Immature natural killer cell (primary cell): ENCODE results near the gene TPRG1. TPM values are rescaled to one million over a fixed set of nuclear protein-coding genes. Genes with fewer than 3 reads are reported as not detected.
A peak's percentile ranks its signal among the peaks of the same experiment; 100 is the strongest.

ENCODE experiments used
- DNase-seq, 3 donors: peaks; one replicate each; pipeline ENCODE4 v3.0.0; 2022; ENCODE audit warnings: mixed read lengths in 1 of 3
- H3K27ac Mint-ChIP-seq, 6 donors: one replicate each; pipeline ENCODE4 v1.8.0; 2020; ENCODE audit warnings: mixed read lengths in 6 of 6, mild to moderate bottlenecking in 5 of 6, inconsistent platforms in 4 of 6, moderate library complexity in 3 of 6
- H3K27me3 Mint-ChIP-seq, 3 donors: one replicate each; pipeline ENCODE4 v1.8.0; 2020 to 2021; ENCODE audit warnings: low read depth in 3 of 3, mild to moderate bottlenecking in 3 of 3, mixed read lengths in 3 of 3, moderate library complexity in 3 of 3, inconsistent platforms in 1 of 3
- H3K36me3 Mint-ChIP-seq, 3 donors: one replicate each; pipeline ENCODE4 v1.8.0; 2020; ENCODE audit warnings: mixed read lengths in 3 of 3, inconsistent platforms in 2 of 3, mild to moderate bottlenecking in 2 of 3
- H3K4me1 Mint-ChIP-seq, 2 donors: one replicate each; pipeline ENCODE4 v1.8.0; 2020; ENCODE audit warnings: inconsistent platforms in 2 of 2, mild to moderate bottlenecking in 2 of 2, mixed read lengths in 2 of 2, moderate library complexity in 1 of 2
- H3K4me3 Mint-ChIP-seq, 5 donors: one replicate each; pipeline ENCODE4 v1.8.0; 2020; ENCODE audit warnings: mild to moderate bottlenecking in 5 of 5, mixed read lengths in 5 of 5, inconsistent platforms in 3 of 5, moderate library complexity in 3 of 5
- H3K9me3 Mint-ChIP-seq, 6 donors: one replicate each; pipeline ENCODE4 v1.8.0; 2020; ENCODE audit warnings: mild to moderate bottlenecking in 6 of 6, mixed read lengths in 6 of 6, inconsistent platforms in 4 of 6, moderate library complexity in 3 of 6
- polyA plus RNA-seq, 3 donors: library from polyadenylated mRNA; unstranded; fragments of 300-500 nt; fragmentation: Illumina TruSeq; gene quantifications; one replicate each; pipeline ENCODE4 v1.2.3, GENCODE V29; 2021

TPRG1 gene
- polyA plus RNA-seq, 3 donors from 2014 or later, result 0.38 to 6.0 TPM; not detected in 1

DNA sequence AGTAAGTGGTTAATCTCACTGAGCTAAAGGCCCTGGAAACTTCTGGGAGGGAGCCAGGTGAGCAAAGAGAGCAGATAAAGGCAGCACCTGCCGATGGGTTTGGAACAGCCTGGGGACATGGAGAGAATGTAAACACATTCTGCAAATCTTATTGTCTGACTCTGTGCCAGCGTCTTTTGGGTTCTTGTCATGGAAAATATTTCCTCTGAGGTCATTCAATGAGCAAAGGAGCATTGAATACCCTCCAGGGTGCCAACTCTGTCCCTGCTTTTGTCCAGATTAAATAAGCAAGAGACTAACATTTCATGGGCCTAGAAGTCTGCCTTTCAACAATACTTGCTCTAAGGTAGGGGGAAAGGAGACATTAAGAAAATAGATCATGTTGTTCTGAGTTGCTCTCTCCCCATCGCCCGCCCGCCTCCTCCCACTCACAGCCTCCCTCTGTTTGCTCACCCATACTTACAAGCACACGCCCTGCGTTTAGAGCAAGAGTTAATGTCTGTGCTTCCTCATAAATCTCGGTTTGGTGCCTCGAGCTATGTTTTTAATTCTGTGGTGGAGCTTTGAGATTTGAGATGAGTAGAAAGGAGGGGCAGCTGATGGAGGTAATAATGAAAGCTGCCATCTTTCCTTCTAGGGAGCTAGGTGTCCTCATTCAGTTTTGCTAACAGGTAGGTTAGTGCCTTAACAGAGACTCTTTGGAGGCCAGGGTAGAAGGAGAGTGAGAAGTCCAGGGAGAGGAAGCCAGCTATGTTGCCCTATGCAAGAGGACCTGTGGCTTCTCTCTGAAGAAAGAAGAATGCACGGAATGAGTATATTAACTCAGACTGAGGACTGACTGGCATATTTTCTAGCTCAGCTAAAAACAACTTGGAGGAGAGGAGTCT lies 132.9 kb downstream of the TPRG1 start:
- peaks cover 0 to 4% (median 4%) of the 10 kb centered on the region in 3 donors for H3K36me3 Mint-ChIP-seq
- H3K9me3 Mint-ChIP-seq, result no peaks in the 10 kb centered on the region
- peaks cover 0 to 2% (median 1%) of the 10 kb centered on the region in 3 donors for H3K27me3 Mint-ChIP-seq
- no peaks in the 10 kb centered on the region for H3K4me1 Mint-ChIP-seq
- H3K27ac Mint-ChIP-seq, result no peak overlapping the region
- DNase-seq, result no peak
- H3K4me3 Mint-ChIP-seq, result no peak overlapping the region

DNA sequence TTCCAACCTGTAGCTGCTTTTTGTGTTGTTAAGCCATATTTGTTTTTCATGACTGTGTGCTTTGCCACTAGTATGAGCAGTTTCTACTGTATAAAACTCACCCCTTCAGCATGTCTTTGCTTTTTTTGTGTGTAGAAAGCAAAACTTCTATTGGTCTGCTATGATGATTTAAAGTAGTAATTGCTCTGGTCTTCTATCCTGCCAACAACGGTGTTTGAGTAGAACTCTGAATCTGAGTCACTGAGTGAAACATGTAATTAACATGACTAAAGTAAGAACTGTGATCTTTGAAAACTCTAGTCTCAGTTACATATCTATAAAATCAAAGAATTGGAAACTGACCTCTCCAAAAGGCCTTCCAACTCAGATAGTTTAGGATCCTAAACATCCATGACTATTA lies 133.6 kb downstream of the TPRG1 start:
- H3K27me3 Mint-ChIP-seq, result peaks cover 0 to 2% (median 1%) of the 10 kb centered on the region in 3 donors
- no peaks in the 10 kb centered on the region for H3K4me1 Mint-ChIP-seq
- no peak overlapping the region for H3K27ac Mint-ChIP-seq
- DNase-seq, result no peak
- peaks cover 0 to 4% (median 4%) of the 10 kb centered on the region in 3 donors for H3K36me3 Mint-ChIP-seq
- no peak overlapping the region for H3K4me3 Mint-ChIP-seq
- no peaks in the 10 kb centered on the region for H3K9me3 Mint-ChIP-seq

DNA sequence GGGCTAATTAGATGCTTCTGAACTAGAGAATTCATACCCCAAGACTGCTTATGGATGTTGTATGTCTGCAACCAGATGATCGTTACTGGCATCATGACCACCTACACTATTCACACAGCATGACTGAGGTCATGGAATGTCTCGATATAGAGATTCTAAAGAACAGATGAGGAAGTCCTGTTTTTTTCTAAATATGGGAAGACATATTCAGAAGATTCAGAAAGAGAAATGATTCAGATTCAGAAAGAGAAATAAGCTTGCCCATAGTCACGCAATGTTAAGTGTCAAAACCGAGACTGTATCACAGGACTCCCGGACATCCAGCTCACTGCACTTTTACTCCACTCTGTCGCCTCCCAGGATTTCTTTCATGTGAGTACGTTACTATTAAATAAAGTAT lies 136.2 kb downstream of the TPRG1 start:
- H3K4me3 Mint-ChIP-seq, result no peak overlapping the region
- no peak overlapping the region for H3K27ac Mint-ChIP-seq
- peaks cover 0 to 3% (median 3%) of the 10 kb centered on the region in 3 donors for H3K27me3 Mint-ChIP-seq
- peaks cover 0 to 4% (median 0%) of the 10 kb centered on the region in 3 donors for H3K36me3 Mint-ChIP-seq
- DNase-seq, result no peak
- no peaks in the 10 kb centered on the region for H3K9me3 Mint-ChIP-seq
- H3K4me1 Mint-ChIP-seq, result no peaks in the 10 kb centered on the region

DNA sequence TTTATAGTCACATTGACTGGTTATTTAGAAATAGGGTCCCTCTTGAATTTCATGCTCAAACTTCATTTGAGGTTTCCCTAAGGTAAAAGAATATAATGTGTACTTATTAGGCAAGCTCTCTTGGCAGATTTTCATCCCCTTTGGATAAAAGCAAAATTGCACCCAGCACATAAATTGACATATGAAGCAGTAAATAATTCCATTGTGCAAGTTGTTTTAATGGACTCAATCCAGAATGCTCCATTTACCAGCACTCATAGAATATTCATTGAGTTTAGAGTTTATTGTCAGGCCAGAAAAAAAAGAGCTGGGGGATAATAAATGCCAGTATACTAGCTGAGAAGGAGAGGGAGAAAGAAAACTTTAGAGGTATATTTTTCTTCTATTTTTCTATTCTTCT lies 136.8 kb downstream of the TPRG1 start:
- H3K36me3 Mint-ChIP-seq, result peaks cover 0 to 4% (median 0%) of the 10 kb centered on the region in 3 donors
- no peaks in the 10 kb centered on the region for H3K4me1 Mint-ChIP-seq
- no peak for DNase-seq
- H3K27ac Mint-ChIP-seq, result no peak overlapping the region
- H3K9me3 Mint-ChIP-seq, result no peaks in the 10 kb centered on the region
- no peak overlapping the region for H3K4me3 Mint-ChIP-seq
- peaks cover 0 to 3% (median 3%) of the 10 kb centered on the region in 3 donors for H3K27me3 Mint-ChIP-seq

DNA sequence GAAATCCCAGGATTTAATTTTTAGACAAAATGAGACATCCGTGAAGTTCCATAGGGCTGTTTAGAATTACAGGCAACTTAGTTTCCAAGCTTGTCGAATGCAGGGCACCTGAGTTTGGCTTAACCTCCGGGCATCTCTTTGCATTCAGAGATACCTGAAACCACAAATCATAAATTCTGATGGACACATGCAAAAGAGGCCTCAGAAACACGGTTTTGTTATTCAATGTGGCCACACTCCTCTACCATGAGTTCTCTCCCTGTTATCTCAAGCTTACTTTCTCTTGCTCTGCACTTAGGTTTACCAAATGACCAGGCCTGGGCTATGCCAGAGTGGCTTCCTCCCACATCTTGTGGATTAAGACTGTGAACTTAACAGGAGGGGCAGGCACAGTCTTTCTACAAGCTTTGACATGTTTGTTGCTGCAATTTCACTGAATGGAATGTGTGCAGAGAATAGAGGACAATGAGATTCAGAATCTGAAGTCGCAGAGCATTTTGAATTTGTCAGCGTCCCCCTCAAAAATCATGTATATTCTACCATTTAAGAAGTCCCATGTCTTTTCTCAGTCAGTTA lies 137.7 kb downstream of the TPRG1 start:
- H3K36me3 Mint-ChIP-seq, result no peaks in the 10 kb centered on the region
- H3K4me1 Mint-ChIP-seq, result no peaks in the 10 kb centered on the region
- peaks cover 0 to 3% (median 3%) of the 10 kb centered on the region in 3 donors for H3K27me3 Mint-ChIP-seq
- H3K9me3 Mint-ChIP-seq, result peaks cover 0 to 4% (median 0%) of the 10 kb centered on the region in 6 donors
- no peak for DNase-seq
- H3K27ac Mint-ChIP-seq, result no peak overlapping the region
- no peak overlapping the region for H3K4me3 Mint-ChIP-seq

DNA sequence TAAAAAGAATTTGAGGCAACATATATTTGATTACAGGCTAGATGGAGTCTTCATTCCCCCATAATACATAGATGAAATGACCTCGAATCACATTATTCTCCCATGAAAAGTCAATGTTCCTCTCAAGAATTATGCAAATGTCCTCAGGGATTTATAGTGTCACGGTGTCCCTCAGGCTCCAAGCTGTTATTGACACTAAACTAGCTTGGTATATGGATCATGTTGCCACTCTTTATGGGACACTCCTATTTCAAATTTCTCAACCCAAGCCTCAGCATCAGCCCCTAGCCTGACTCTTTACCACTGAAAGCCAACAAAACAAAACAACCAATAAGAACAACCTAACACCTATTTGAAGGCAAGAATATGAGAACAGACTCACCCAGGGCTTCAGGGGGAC lies 139.8 kb downstream of the TPRG1 start:
- Mint-ChIP-seq H3K4me1 (no peaks in the 10 kb centered on the region), H3K27me3 (peaks cover 0 to 3% (median 3%) of the 10 kb centered on the region in 3 donors), H3K9me3 (peaks cover 0 to 4% (median 0%) of the 10 kb centered on the region in 6 donors), H3K4me3 (no peak overlapping the region), H3K36me3 (no peaks in the 10 kb centered on the region), H3K27ac (no peak overlapping the region)
- no peak for DNase-seq

DNA sequence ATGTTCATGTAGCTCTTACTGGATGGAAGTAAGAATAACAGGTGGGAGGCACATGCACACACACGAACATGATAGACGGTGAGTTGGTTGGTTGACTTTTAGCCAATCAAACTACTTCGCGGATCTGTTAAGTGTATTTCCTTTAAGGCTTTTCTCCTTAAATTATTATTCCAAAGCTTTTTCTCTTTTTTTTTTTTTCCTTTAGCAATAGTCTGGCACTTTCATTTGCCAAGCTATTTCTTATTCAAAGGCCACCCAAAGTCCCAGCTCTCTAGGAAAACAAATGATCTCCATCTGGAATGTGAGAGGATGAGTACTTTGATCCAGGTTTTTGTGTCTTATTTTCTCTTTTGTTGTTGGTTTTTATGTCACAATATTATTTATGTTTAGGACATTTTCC lies 141.1 kb downstream of the TPRG1 start:
- no peak overlapping the region for H3K4me3 Mint-ChIP-seq
- H3K36me3 Mint-ChIP-seq, result no peaks in the 10 kb centered on the region
- peaks cover 0 to 3% (median 2%) of the 10 kb centered on the region in 3 donors for H3K27me3 Mint-ChIP-seq
- no peak overlapping the region for H3K27ac Mint-ChIP-seq
- no peak for DNase-seq
- H3K9me3 Mint-ChIP-seq, result peaks cover 0 to 4% (median 0%) of the 10 kb centered on the region in 6 donors
- H3K4me1 Mint-ChIP-seq, result no peaks in the 10 kb centered on the region

DNA sequence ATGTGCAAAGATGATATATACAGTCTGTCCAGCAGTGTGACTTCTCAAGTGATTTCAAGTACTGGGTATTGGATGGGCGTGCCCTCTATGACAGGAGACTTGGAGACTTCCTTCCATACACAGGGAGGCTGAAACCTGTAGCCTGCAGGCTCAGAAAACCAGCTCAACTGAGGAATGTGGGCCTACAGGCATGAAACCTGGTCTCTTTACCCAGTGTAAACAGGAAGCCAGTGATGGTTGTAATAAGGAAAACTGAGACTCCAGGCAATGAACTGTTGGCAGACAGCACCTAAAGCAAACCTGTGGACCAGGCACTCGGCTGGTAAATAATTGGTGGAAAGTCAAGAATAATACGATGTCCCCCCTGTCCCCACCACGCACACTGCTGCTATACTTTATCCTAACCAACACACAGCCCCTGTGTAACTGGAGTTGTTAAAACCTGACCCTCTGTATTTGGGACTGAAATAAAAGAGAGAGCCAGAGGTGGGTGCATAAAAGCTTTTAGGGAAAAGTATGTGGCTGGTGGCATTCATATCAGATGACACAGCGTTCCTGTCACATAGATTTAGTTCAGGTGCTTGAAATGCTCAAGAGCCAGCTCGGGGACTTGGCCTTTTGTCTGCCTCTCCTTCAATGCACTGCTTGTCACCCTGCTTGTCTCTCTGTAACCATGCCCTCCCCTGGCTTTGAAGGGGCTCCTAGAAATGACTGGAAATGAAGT lies 144.7 kb downstream of the TPRG1 start:
- H3K27me3 Mint-ChIP-seq, result peaks cover 0 to 6% (median 1%) of the 10 kb centered on the region in 3 donors
- no peaks in the 10 kb centered on the region for H3K4me1 Mint-ChIP-seq
- H3K27ac Mint-ChIP-seq, result no peak overlapping the region
- no peak for DNase-seq
- no peak overlapping the region for H3K4me3 Mint-ChIP-seq
- peaks cover 0 to 4% (median 0%) of the 10 kb centered on the region in 6 donors for H3K9me3 Mint-ChIP-seq
- H3K36me3 Mint-ChIP-seq, result peaks cover 0 to 3% (median 0%) of the 10 kb centered on the region in 3 donors

DNA sequence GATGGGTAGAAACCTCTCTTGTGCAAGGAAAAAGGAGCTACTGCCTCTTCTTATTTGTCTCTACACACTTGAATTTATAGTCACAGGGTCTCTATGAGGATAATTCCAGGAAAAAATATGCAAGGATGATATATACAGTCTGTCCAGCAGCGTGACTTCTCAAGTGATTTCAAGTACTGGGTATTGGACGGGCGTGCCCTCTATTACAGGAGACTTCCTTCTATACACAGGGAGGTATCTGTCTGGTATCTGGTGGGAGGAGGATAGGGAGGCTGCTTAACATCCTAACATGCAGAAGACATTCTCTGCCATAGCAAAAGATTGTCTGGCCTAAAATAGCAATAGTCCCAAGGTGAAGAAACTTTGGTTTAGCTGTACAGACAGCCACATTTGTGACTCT lies 146.1 kb downstream of the TPRG1 start:
- Mint-ChIP-seq H3K36me3 (peaks cover 0 to 3% (median 0%) of the 10 kb centered on the region in 3 donors), H3K27me3 (peaks cover 0 to 3% (median 0%) of the 10 kb centered on the region in 3 donors), H3K27ac (no peak overlapping the region), H3K4me3 (no peak overlapping the region), H3K9me3 (peaks cover 0 to 4% (median 0%) of the 10 kb centered on the region in 6 donors), H3K4me1 (peaks cover 0 to 4% of the 10 kb centered on the region in 2 donors)
- no peak for DNase-seq

DNA sequence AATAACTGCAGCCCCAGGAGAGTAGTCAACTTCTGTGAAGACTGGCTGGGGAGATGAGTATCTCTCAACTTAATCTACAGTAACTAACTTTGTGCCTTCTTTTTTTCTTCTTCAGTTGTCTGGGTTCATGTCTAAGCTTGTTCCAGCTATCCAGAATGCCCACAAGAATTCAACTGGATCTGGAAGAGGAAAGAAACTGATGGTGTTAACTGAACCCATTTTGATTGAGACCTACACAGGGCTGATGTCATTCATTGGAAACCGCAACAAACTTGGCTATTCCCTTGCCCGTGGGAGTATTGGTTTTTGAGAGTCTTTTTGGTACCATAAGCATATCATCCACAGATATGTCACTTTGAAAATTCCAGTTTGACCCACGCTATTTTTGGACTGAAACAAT lies 148.7 kb downstream of the TPRG1 start:
- peaks cover 0 to 3% (median 3%) of the 10 kb centered on the region in 3 donors for H3K36me3 Mint-ChIP-seq

DNA sequence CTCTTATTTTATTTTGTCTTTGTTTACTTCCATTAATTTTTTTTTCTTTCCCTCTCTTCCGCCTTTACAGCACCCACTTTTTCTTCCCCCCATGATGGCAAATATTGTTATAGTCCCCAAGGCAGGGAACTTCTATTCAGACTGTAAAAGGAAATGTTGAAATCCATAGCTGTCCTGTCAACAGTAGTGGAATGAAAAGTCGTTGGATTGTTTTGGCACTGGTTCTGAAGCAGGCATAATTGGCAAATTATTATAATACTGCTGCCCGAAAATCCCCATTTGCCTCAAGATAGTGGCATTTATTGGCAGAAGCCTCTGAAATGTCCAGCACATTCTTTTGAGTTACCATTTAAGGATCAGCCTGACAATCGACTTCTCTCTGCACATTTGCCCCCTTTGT lies 150.6 kb downstream of the TPRG1 start:
- DNase-seq, result no peak
- peaks cover 29 to 33% of the 10 kb centered on the region in 2 donors for H3K4me1 Mint-ChIP-seq
- no peak overlapping the region for H3K4me3 Mint-ChIP-seq
- H3K27me3 Mint-ChIP-seq, result peaks cover 2 to 7% (median 3%) of the 10 kb centered on the region in 3 donors
- no peak overlapping the region for H3K27ac Mint-ChIP-seq
- H3K36me3 Mint-ChIP-seq, result peaks cover 0 to 3% (median 3%) of the 10 kb centered on the region in 3 donors
- H3K9me3 Mint-ChIP-seq, result no peaks in the 10 kb centered on the region

More for the DNA sequence above, 148.7 kb downstream of the TPRG1 start:
- H3K9me3 Mint-ChIP-seq, result no peaks in the 10 kb centered on the region
- H3K4me3 Mint-ChIP-seq, result no peak overlapping the region
- H3K27me3 Mint-ChIP-seq, result peaks cover 2 to 7% (median 3%) of the 10 kb centered on the region in 3 donors
- peaks cover 25 to 28% of the 10 kb centered on the region in 2 donors for H3K4me1 Mint-ChIP-seq
- no peak for DNase-seq
- H3K27ac Mint-ChIP-seq, result no peak overlapping the region

DNA sequence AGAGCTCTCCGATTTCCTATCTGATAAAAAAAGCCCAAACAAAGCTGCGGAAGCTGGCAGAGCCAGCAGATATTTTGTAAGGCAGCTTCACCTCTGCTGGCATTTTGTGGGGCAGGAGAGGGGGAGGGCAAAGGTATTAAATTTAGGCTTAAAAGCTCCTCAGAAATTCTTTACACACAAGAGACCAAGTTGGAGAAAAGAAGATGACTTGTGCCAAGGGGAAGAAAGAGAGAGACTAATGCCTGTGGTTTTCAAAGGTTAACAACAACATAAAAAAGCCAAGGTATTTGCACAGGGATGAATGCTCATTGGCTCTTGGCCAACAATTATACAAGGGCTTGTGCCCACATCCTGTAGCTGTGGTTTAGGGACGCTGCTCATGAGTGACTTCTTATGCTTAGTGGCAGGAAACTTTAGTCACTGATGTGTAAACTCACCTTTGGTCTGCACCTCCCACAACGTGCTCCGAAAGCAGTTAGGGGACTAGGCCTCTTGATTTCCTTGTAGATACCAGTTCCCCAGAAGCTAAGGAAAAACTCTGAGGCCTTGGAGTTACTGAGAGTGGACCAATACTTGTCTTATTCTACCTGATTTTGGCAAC lies 152.9 kb downstream of the TPRG1 start:
- peaks cover 29 to 33% of the 10 kb centered on the region in 2 donors for H3K4me1 Mint-ChIP-seq
- H3K36me3 Mint-ChIP-seq, result peaks cover 0 to 3% (median 3%) of the 10 kb centered on the region in 3 donors
- H3K27me3 Mint-ChIP-seq, result peaks cover 2 to 4% (median 3%) of the 10 kb centered on the region in 3 donors
- peak overlapping the region; percentile 42 to 93 (median 84) for H3K27ac Mint-ChIP-seq
- H3K9me3 Mint-ChIP-seq, result no peaks in the 10 kb centered on the region
- peak; percentile 72 to 83 (median 79) for DNase-seq
- H3K4me3 Mint-ChIP-seq, result peak overlapping the region; percentile 64 to 87 (median 75)

DNA sequence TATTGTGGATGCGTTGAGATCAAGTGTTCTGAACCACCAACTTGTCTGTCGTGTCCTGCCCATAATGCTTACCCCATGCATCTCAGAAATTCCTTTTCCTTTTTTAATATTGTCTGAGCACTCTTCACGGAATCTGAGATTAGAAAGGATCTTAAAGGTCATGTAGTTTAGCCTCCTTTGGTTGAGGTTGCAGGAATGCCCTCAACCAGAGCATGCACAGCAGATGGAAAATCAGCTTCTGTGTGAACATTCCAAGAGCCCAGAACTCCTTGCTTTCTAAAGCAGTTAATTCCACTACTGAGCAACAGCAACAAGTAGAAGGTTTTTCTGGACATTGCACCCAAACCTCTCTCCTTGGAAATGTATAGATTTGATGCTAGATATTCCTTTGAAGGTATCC lies 153.7 kb downstream of the TPRG1 start:
- H3K9me3 Mint-ChIP-seq, result no peaks in the 10 kb centered on the region
- peak overlapping the region in 3 of 5 donors; percentile 28 to 41 (median 38) for H3K4me3 Mint-ChIP-seq
- H3K27ac Mint-ChIP-seq, result peak overlapping the region in 5 of 6 donors; percentile 42 to 93 (median 84)
- DNase-seq, result no peak
- peaks cover 0 to 3% (median 3%) of the 10 kb centered on the region in 3 donors for H3K36me3 Mint-ChIP-seq
- H3K4me1 Mint-ChIP-seq, result peaks cover 29 to 34% of the 10 kb centered on the region in 2 donors
- peaks cover 2 to 4% (median 3%) of the 10 kb centered on the region in 3 donors for H3K27me3 Mint-ChIP-seq
